ENCODE measurements around the gene EPHB4.
A peak's percentile ranks its signal among the peaks of the same experiment; 100 is the strongest.

Gene EPHB4

GRCh38 chr7:100873599-100874299, 46.4 kb upstream of the EPHB4 start:
- peak; percentile 100 for TF ChIP-seq ZNF121 (tag by site-specific recombination; IDR thresholded peaks at IDR 0.05)
- TF ChIP-seq ZNF768 (tag by site-specific recombination; IDR thresholded peaks at IDR 0.05): no peak
- TF ChIP-seq KLF16 (tag by site-specific recombination; IDR thresholded peaks at IDR 0.05): no peak
- H3K9me3 ChIP-seq (ENCODE audit: control insufficient read depth, insufficient read depth, low read depth, low read length): no peaks in the 10 kb centered on the region
- H3K4me1 ChIP-seq (ENCODE audit: control insufficient read depth, insufficient read depth, low read length): no peaks in the 10 kb centered on the region
- CTCF ChIA-PET: no interaction called here
- H3K27ac ChIP-seq (ENCODE audit: extremely low read depth, low read depth, low read length): peak overlapping the region; percentile 78
- peaks cover 40 to 65% of the 10 kb centered on the region in 2 experiments for H3K36me3 ChIP-seq (ENCODE audit: control insufficient read depth in 2 of 2, insufficient read depth in 1 of 2, low read length in 2 of 2)
- POLR2A ChIA-PET: interaction anchor here (8.1 kb wide), 1 partner anchor 14 kb away, joined by 198 read pairs; the partner anchor contains the start of gene UFSP1
- no peak overlapping the region for H3K4me3 ChIP-seq (ENCODE audit: low read depth, low read length)

GRCh38 chr7:100867776-100868485, 40.6 kb upstream of the EPHB4 start:
- Histone ChIP-seq H3K4me1 (ENCODE audit: control insufficient read depth, insufficient read depth, low read length) (no peaks in the 10 kb centered on the region; the same call in 1 of the 2 replicates), H3K36me3 (ENCODE audit: control insufficient read depth in 2 of 2, insufficient read depth in 1 of 2, low read length in 2 of 2) (peaks cover 18 to 26% of the 10 kb centered on the region in 2 experiments; a peak in 2 of 3 replicates), H3K4me3 (ENCODE audit: low read depth, low read length) (peak overlapping the region; percentile 64), H3K9me3 (ENCODE audit: control insufficient read depth, insufficient read depth, low read depth, low read length) (no peaks in the 10 kb centered on the region), H3K27ac (ENCODE audit: extremely low read depth, low read depth, low read length) (peak overlapping the region; percentile 86; the same call in 1 of the 2 replicates)
- ChIA-PET CTCF (interaction anchor here (1.0 kb wide), 1 partner anchor 15 kb away, joined by 4 read pairs; the partner anchor contains the start of gene SLC12A9), POLR2A (interaction anchor here (1.2 to 1.4 kb wide), 3 partner anchors 16 to 439 kb away, joined by 4 to 7 read pairs (median 6); partner anchors contain the start of genes SLC12A9, UFSP1 and ZCWPW1)
- TF ChIP-seq ZNF391 (tag by site-specific recombination; IDR thresholded peaks at IDR 0.05; ENCODE audit: borderline replicate concordance, low read depth) (no peak), ZNF48 (tag by site-specific recombination; IDR thresholded peaks at IDR 0.05) (no peak), SCRT2 (tag by site-specific recombination; IDR thresholded peaks at IDR 0.05) (peak; percentile 51; the same call in 1 of the 2 replicates), KLF10 (tag by site-specific recombination; IDR thresholded peaks at IDR 0.05) (no peak), HOXC10 (CRISPR knock-in tag; IDR thresholded peaks at IDR 0.05) (no peak), SCRT1 (tag by site-specific recombination; IDR thresholded peaks at IDR 0.05; ENCODE audit: borderline replicate concordance) (peak; percentile 65; the same call in 1 of the 2 replicates), ZIC2 (tag by site-specific recombination; IDR thresholded peaks at IDR 0.05) (0 out of 2 replicates have a peak, but pooled peaks have one; percentile 23), ZSCAN16 (tag by site-specific recombination; IDR thresholded peaks at IDR 0.05) (no peak), ZNF292 (tag by site-specific recombination; IDR thresholded peaks at IDR 0.05; ENCODE audit: borderline replicate concordance, low read depth) (no peak), ZNF624 (tag by site-specific recombination; IDR thresholded peaks at IDR 0.05) (no peak), ZNF660 (tag by site-specific recombination; IDR thresholded peaks at IDR 0.05) (no peak), GLIS2 (tag by site-specific recombination; IDR thresholded peaks at IDR 0.05) (peak; percentile 78), ZNF223 (tag by site-specific recombination; IDR thresholded peaks at IDR 0.05) (no peak), ZNF280C (tag by site-specific recombination; IDR thresholded peaks at IDR 0.05) (no peak), GLI2 (tag by site-specific recombination; IDR thresholded peaks at IDR 0.05; ENCODE audit: borderline replicate concordance, low read depth) (no peak), PRDM2 (tag by site-specific recombination; IDR thresholded peaks at IDR 0.05; ENCODE audit: borderline replicate concordance) (no peak), ZNF211 (tag by site-specific recombination; IDR thresholded peaks at IDR 0.05; ENCODE audit: low read depth) (no peak)
